Ramos (cell line): ENCODE results near the gene NCOA1.
"Not testable (repeated sequence)": the region's sequence is repeated elsewhere in the genome, so short reads cannot be mapped to it uniquely, and the experiment has no call there.

ENCODE experiments used
- in situ Hi-C: fragments of 300-500 bp; cut with MboI; formaldehyde crosslinking; loops from one replicate; pipeline ENCODE4 v1.14.3; 2022; ENCODE audit warnings: low sequenced_read_pairs; ENCODE audit not compliant: unreplicated experiment

NCOA1 gene

GRCh38 chr2:24768013-24768412, 277.0 kb downstream of the NCOA1 start:
- in situ Hi-C loops = no loop called here

DNA sequence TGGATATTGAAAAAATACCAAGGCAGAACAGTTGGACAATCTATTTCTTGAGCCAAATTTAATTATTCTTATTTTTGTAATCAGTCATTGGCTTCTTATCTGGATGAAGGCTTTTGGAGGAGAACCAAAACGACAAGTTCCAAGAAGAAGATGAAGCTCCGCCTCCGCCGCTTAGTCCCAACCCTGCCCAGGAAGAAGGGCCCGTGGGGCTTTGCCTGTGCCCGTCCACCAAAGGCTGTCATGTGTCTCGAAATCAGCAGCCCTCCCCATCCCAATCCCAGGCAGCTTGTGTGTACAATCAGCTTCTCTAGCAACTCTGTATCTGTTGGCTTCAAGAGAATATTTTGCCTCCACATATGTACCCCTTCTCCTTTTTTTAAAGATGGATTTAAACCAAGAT, 277.5 kb downstream of the NCOA1 start:
- in situ Hi-C loops = no loop called here

GRCh38 chr2:24771061-24771460, 280.0 kb downstream of the NCOA1 start:
- in situ Hi-C loops = no loop called here

GRCh38 chr2:24771764-24772586, 280.9 kb downstream of the NCOA1 start:
- in situ Hi-C loops = no loop called here

DNA sequence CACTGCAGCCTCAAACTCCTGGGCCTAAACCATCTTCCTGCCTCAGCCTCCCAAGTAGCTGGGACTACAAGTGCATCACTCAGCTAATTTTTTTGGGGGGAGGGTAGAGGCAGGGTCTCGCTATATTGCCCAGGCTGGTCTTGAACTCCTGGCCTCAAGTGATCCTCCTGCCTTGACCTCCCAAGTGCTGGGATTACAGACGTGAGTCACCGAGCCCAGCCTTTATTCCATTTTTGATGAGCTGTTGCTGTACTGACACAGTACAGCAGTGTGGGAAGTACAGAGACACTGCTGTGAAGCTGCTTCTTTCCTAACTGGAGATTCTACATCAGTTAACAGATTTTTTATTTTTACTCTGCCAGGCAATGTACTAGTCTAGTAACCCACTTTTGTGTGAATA, 283.3 kb downstream of the NCOA1 start:
- in situ Hi-C loops = no loop called here

GRCh38 chr2:24779116-24779515, 288.1 kb downstream of the NCOA1 start:
- in situ Hi-C loops = no loop called here

DNA sequence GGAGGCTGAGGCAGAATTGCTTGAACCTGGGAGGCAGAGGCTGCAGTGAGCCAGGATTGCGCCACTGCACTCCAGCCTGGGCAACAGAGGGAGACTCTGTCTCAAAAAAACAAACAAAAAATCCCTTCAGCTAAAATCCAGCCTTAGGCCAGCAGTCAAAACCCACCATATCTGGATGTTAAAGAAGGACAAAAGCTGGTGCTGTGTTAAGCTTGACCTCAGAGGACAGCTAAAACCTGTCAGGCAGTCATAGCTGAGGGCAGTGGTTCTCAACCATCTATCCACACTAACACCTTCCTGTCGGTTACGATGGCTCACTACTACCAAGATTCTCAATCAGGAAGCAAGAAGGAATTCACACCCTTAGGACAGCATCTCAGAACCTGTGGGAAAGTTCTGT, 292.6 kb downstream of the NCOA1 start:
- in situ Hi-C loops = no loop called here

DNA sequence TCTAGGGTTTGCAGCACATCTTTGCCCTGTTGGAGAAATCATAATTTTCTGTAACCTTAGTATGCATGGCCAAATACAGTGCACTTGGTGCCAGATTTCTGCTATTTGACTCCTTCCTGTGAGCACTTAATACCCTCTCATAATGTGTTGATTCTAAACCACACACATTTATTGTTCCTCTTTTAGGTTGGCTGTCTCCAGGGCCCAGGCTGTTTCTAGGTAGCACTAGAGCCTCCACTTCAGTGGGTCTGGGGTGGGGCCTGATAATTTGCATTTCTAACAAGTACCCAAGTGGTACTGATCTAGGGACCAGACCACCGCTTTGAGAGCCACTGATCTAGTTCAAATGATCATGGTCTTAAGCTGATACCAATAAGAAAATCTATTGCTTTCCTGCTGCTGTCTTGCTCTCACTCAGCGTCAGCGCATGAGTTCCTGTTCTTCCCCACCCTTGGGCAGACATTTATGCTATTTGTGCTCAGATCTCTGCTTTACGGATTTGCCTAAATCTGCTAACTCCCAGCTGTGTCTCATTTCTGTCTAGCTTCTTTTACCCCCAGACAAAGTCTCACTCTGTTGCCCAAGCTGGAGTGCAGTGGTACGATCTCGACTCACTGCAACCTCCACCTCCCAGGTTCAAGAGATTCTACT, 294.7 kb downstream of the NCOA1 start:
- in situ Hi-C loops = no loop called here

GRCh38 chr2:24787532-24787931, 296.5 kb downstream of the NCOA1 start:
- in situ Hi-C loops = no loop called here

GRCh38 chr2:24788816-24789215, 297.8 kb downstream of the NCOA1 start:
- in situ Hi-C loops = no loop called here

GRCh38 chr2:24791452-24791851, 300.4 kb downstream of the NCOA1 start:
- in situ Hi-C loops = no loop called here

DNA sequence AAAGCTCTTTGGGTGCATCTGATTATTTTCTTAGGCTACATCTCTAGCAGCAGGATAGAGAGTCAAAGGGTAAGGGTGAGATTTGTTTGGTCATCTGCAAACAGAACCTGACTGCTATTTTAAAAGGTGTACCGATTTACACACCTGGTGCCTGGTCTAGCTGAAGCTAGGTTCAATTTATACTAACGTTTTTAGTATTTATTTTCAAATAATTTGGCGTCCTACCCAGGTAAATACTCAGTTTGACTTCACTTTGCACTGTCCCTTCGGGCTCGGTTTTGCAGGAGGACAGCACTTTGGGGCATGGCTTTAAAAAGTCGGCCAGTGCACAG, 301.5 kb downstream of the NCOA1 start:
- in situ Hi-C loops = no loop called here

- in situ Hi-C loops = no loop called here
These were observed 302.1 kb downstream of the NCOA1 start, which contains the start of the genes CENPO and PTRHD1 for GRCh38 chr2:24792874-24793760. CENPO (plus strand) TSS chr2:24793425; CDS start chr2:24793920, 495 bp downstream. PTRHD1 (minus strand) TSS chr2:24793391; CDS start chr2:24793377, 14 bp downstream.

GRCh38 chr2:24793761-24794435, 302.8 kb downstream of the NCOA1 start:
- in situ Hi-C loops = no loop called here

DNA sequence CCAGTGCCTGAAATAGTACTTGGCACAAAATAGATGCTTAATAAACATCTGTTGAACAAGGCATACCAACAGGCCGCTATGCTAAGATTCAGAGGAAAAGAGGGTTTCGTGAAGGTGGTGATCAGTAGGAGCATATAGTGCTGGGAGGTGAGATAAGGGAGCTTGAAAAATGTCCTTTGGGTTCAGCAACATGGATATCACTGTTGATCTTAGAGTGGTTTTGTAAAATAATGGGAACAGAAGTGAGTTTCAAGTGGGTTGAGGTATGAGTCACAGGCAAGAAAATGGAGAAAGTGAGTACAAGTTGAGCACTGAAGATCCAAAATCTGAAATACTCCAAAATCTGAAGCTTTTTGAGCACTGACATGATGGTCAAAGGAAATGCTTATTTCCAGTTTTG, 306.6 kb downstream of the NCOA1 start:
- in situ Hi-C loops = no loop called here

DNA sequence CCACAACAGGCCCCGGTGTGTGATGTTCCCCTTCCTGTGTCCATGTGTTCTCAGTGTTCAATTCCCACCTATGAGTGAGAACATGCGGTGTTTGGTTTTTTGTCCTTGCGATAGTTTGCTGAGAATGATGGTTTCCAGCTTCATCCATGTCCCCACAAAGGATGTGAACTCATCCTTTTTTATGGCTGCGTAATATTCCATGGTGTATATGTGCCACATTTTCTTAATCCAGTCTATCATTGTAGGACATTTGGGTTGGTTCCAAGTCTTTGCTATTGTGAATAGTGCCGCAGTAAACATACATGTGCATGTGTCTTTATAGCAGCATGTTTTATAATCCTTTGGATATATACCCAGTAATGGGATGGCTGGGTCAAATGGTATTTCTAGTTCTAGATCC, 309.4 kb downstream of the NCOA1 start:
- in situ Hi-C loops = not testable (repeated sequence)

DNA sequence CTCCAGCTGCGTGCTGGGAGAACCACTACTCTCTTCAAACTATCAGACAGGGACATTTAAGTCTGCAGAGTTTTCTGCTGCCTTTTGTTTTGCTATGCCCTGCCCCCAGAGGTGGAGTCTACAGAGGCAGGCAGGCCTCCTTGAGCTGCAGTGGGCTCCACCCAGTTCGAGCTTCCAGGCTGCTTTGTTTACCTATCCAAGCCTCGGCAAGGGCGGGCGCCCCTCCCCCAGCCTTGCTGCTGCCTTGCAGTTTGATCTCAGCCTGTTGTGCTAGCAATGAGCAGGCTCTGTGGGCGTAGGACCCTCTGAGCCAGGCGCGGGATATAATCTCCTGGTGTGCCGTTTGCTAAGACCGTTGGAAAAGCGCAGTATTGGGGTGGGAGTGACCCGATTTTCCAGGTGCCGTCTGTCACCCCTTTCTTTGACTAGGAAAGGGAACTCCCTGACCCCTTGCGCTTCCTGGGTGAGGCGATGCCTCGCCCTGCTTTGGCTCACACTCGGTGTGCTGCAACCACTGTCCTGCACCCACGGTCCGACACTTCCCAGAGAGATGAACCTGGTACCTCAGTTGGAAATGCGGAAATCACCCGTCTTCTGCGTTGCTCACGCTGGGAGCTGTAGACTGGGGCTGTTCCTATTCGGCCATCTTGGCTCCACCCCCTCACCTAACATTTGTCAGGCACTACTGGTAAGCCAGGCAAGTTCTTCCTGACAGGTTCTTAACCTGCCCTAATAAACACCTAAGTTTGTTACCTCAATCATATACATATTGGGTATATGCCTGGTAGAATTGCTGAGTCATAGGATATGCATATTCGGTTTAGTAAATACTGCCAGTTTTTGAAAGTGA, 315.0 kb downstream of the NCOA1 start:
- in situ Hi-C loops = not testable (repeated sequence)

GRCh38 chr2:24806661-24807036, 315.6 kb downstream of the NCOA1 start:
- in situ Hi-C loops = no loop called here

GRCh38 chr2:24809316-24810007, 318.4 kb downstream of the NCOA1 start:
- in situ Hi-C loops = no loop called here
